Measurements from ENCODE around the gene GLIS1.

Gene GLIS1

GRCh38 chr1:53640701-53641075 is 98.3 kb downstream of the GLIS1 start:
- H3K4me3 ChIP-seq (ENCODE audit: low read depth, low read length) = no peak overlapping the region
- TF ChIP-seq, protein P1, sequence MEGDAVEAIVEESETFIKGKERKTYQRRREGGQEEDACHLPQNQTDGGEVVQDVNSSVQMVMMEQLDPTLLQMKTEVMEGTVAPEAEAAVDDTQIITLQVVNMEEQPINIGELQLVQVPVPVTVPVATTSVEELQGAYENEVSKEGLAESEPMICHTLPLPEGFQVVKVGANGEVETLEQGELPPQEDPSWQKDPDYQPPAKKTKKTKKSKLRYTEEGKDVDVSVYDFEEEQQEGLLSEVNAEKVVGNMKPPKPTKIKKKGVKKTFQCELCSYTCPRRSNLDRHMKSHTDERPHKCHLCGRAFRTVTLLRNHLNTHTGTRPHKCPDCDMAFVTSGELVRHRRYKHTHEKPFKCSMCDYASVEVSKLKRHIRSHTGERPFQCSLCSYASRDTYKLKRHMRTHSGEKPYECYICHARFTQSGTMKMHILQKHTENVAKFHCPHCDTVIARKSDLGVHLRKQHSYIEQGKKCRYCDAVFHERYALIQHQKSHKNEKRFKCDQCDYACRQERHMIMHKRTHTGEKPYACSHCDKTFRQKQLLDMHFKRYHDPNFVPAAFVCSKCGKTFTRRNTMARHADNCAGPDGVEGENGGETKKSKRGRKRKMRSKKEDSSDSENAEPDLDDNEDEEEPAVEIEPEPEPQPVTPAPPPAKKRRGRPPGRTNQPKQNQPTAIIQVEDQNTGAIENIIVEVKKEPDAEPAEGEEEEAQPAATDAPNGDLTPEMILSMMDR (conservative IDR thresholded peaks at IDR 0.05; ENCODE audit: low read depth, low read length) = no peak
- no peak for DNase-seq (ENCODE audit: low read depth)

GRCh38 chr1:53639996-53640700 is 98.8 kb downstream of the GLIS1 start:
- H3K4me3 ChIP-seq (ENCODE audit: low read depth, low read length) = no peak overlapping the region
- no peak for DNase-seq (ENCODE audit: low read depth)
- TF ChIP-seq, protein P1 (conservative IDR thresholded peaks at IDR 0.05; ENCODE audit: low read depth, low read length) = no peak

GRCh38 chr1:53639251-53639763 is 99.7 kb downstream of the GLIS1 start:
- no peak for DNase-seq (ENCODE audit: low read depth)
- TF ChIP-seq, protein P1 (conservative IDR thresholded peaks at IDR 0.05; ENCODE audit: low read depth, low read length) = no peak
- no peak overlapping the region for H3K4me3 ChIP-seq (ENCODE audit: low read depth, low read length)

DNA sequence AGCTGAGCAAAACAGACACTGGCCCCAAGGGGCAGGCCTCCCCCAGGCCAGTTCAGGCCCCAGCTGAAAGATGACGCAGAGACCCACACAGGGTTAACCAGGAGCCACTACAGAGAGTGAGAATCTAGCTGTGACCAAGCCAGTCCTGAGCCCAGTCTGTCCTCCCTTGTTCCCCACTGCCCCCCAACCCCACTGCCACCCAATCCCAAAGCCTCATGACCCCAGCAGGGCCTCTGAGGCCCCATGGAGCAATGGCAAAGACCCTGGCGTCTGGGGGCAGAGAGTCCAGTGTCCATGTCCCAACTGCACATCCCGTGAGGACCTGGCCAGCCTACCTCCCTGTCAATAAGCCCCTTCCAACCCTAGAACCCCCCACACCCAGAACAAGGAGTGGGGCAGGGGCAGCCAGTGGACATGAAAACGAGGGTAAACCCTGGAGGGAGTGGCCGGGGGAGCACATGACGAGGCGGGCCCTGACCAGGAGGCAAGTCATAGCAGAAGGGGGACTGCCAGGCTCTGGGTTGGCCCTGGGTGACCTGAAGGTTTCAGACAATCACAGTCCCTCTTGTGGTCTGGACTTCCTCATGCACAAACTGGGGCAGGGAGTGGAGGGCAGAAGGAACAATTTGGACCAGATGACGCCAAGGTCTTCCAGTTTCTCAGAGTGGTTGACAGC is 100.5 kb downstream of the GLIS1 start:
- no peak for DNase-seq (ENCODE audit: low read depth)
- H3K4me3 ChIP-seq (ENCODE audit: low read depth, low read length) = no peak overlapping the region
- TF ChIP-seq, protein P1 (conservative IDR thresholded peaks at IDR 0.05; ENCODE audit: low read depth, low read length) = no peak

DNA sequence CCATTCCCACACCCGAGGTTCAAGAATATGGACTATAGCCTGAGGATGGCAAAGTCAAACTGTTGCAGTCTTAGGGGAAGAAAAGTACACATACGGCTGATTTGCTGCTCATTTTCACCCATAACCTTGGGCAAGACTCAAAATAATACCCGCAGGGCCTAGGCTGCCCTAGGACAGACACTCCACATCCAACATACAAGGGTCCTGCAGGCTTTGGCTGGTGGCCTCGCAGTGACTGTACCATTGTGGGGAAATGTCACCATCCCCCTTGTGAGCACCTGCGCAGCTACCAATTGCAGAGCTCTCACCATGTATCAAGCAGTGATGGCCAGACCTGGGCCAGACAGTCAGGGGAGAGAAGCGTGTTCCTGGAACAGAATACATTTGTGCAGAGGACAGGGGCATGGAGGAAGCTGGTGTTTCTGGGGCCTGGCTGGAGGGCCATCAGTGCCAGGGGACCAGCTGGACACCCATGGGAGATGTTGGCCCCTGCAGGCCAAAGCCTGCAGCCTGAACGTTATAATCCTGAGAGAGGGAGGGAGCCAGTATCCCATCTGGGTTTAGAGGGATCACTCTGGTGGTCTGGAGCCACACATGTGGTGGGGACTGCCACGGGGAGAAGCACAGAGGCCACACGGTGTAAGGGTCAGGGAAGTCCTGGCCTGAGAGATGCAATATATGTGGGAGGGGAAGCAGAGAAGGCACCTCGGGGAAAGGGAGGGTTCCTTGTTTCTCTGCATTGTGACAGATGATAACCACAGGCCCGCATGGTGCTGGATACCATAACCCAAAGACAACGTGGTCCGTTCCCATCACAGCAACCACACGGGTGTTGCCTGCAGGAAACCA is 101.2 kb downstream of the GLIS1 start:
- DNase-seq (ENCODE audit: low read depth) = no peak
- TF ChIP-seq, protein P1 (conservative IDR thresholded peaks at IDR 0.05; ENCODE audit: low read depth, low read length) = no peak
- H3K4me3 ChIP-seq (ENCODE audit: low read depth, low read length) = no peak overlapping the region

DNA sequence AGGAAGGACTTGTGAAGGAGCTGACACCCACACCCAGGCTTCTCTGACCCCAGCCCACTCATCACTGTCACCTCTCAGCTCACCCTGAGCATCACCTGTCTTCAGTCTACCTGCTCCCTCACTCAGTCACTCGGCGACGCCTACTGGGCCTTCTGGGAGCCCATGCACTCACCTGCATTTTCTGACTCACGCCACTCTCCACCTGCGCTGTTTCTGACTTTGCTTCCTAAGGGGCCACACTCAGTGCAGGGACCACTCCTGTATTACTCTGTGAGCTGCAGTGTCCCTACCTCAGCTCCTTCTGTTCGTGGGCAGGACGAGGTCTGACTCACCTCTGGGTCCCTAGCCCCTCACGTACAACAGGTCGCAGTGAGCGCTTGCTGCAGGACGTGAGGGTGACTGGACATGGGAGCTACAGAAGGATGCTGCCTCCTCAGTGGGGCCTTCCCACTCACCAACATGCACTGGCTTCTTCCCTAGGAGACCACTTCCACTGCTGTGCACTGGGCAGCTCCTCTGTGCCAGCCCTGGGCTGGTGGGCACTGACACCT is 102.3 kb downstream of the GLIS1 start:
- H3K4me3 ChIP-seq (ENCODE audit: low read depth, low read length) = no peak overlapping the region
- TF ChIP-seq, protein P1 (conservative IDR thresholded peaks at IDR 0.05; ENCODE audit: low read depth, low read length) = no peak
- DNase-seq (ENCODE audit: low read depth) = no peak
